Skin epidermis (tissue), 12 donors: ENCODE results near the gene PALM.
A peak's percentile ranks its signal among the peaks of the same experiment; 100 is the strongest.
"Not testable (repeated sequence)": the region's sequence is repeated elsewhere in the genome, so short reads cannot be mapped to it uniquely, and the experiment has no call there.

ENCODE experiments used
- H3K27ac ChIP-seq, 21 experiments: fragments of 200-600 bp; sonication (generic) in 11 of 21; one replicate each; pipeline ENCODE4 v1.5.0; 2020; ENCODE audit warnings: mild to moderate bottlenecking in 3 of 21, inconsistent platforms in 2 of 21, moderate library complexity in 2 of 21
- H3K4me3 ChIP-seq, 7 experiments: fragments of 200-600 bp; sonication (generic) in 2 of 7; one replicate each; pipeline ENCODE4 v1.5.0; 2020; ENCODE audit warnings: inconsistent platforms in 2 of 7, mild to moderate bottlenecking in 2 of 7, moderate library complexity in 1 of 7

Gene PALM, protein sequence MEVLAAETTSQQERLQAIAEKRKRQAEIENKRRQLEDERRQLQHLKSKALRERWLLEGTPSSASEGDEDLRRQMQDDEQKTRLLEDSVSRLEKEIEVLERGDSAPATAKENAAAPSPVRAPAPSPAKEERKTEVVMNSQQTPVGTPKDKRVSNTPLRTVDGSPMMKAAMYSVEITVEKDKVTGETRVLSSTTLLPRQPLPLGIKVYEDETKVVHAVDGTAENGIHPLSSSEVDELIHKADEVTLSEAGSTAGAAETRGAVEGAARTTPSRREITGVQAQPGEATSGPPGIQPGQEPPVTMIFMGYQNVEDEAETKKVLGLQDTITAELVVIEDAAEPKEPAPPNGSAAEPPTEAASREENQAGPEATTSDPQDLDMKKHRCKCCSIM

DNA sequence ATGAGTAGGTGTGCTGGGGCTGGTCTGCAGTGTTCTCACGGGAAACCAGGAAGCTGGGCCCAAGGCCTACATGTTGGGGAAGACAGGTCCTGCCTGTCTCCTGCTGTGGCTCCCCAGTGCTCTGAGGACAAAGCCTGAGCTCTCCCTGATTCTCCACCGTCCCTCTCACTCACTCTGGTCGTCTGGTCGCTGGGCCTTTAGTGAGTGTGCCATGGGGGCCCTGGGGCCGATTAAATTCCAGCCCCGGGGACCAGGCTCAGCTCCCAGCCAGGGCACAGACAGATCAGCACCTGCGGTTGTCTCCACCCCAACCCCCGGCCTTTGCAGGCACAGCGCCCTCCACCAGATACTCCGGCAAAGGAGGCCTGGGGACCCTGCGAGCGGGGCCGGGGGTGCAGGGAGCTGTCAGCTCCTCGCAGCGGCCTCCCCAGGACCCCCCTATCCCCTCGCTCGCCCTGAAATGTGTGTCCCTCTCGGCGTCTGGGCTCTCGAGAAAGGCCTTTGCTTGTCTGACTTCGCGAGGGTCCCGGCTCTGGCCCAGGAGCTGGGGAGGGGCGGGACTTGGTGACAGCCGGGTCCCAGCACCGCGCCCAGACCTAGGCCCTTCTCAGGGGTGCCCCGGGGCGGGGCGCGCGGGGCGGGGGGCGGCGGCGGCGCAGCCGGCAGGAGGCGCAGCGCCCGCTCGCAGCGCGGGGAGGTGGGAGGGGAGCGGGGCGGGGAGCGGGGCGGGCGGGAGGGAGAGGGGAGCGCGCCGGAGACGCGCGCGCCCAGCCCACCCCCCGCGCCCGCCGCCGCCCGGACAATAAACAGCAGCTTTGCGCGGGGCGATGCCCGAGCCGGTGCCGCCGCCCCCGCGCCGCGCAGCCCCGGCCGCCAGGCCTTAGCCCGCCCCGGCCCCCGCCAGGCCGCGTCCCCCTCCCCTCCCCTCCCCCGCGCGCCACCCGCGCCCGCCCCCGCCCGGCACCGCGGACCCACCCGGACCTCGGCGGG lies at the start of gene PALM:
PALM (plus strand) TSS at position 782 of the 990 bp plus-strand sequence. CDS start 212 bp downstream, outside the sequence.
- Histone ChIP-seq H3K4me3 (peak within 1 kb of the TSS; percentile 33 to 65 (median 41)), H3K27ac (peak within 1 kb of the TSS in 15 of 21 experiments; percentile 19 to 89 (median 78))

DNA sequence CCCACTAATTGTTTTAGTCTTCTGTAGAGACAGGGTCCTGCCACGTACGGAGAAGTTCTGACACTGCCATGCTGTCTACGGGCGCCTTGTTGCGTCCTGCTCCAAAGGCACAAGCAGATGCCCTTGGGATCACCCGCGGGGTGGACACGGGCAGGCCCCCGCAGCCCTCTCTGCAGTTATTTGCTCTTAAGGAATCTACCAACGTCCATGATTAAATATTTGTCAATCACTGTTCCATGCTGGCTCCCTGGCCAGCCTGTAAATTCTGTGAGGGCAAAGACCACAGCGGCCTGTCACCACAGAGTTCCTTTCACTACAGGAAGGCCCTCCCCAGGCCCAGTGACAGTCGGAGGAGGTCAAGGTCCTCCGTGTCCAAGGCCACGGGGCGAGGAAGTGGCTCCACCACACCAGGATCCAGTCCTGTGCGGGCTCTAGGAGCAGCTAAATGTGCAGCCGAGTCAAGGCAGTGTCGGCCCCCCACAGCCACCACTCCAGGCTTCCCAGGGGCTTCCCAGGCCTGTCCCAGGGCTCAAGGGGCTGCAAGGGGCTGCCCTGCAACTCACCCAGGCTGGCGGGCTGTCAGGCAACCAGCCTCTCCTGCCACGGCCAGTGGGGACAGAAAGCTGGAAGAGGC lies 47.8 kb upstream of the PALM start:
- peak overlapping the region in 20 of 21 experiments; percentile 90 to 99 (median 96) for H3K27ac ChIP-seq
- H3K4me3 ChIP-seq = peak overlapping the region; percentile 76 to 100 (median 99)

DNA sequence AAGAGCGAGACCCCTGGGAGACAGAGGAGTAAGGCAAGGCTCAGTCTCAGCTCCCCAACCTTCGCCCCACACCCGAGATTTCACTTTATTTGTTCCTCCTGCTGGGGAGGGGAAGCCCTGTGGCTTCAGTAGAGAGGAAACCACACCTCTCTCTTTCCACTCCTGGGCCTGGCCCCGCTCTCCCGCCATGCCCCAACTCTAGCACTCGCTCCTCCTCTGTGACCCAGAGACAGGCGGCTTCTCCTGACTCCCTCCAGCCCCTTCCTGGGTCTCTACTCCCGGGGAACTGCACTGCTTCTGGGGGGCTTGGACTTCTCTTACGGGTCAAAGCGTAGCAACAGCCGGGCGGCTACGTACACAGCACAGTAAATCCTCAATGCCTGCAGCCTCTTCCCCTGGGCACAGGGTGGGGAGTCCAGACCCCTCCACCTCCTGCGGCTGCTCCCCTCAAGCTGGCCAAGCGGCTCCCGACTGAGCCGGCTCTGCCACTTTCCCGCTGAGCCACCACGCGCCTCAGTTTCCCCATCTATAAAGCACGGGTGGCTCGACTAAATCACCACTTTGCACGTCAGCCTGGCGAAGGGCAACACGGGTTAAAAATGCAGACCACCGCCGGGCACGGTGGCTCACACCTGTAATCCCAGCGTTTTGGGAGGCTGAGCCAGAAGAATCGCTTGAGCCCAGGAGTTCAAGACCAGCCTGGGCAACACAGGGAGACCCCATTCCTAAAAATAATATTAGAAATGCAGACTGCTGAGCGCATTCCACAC lies 47.1 kb upstream of the PALM start:
- Histone ChIP-seq H3K4me3 (peak overlapping the region; percentile 76 to 100 (median 99)), H3K27ac (peak overlapping the region; percentile 90 to 99 (median 97))

DNA sequence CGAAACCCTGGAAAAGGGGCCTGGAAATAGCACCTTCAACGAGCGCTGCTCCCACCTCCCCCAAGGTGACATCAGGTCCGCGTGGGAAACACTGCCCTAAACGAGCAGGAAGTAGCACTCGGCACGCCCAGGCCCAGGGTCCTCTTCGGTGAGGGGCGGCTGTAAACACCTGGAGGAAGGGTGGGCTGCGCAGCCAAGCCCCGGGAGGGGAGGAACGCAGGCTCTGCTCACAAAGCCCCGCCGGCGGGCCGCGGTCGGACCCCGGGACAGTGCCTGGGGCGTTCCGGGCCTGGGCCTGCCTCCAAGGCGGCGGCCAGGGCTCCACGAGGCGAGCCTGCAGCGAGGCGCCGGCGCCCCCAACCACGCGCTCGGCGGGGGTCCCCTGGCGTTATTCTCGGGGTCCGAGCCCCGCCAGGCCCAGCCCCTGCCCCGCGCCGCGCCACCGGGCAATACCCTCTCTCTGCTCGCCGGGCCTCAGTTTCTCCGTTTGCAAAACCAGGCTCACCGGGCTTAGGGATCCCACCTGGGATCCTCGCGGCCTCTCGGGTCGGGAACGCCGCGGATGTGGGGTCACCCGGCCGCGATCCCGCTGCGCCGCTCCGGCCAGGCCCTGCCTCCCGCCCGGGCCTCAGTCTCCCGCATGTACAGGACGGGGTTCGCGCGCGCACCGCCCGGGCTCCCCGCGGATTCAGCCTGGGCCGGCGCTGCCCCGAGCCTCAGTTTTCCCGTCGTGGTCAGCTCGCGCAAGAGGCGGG lies 46.4 kb upstream of the PALM start:
- Histone ChIP-seq H3K4me3 (peak overlapping the region; percentile 76 to 100 (median 99)), H3K27ac (peak overlapping the region; percentile 90 to 99 (median 97))

DNA sequence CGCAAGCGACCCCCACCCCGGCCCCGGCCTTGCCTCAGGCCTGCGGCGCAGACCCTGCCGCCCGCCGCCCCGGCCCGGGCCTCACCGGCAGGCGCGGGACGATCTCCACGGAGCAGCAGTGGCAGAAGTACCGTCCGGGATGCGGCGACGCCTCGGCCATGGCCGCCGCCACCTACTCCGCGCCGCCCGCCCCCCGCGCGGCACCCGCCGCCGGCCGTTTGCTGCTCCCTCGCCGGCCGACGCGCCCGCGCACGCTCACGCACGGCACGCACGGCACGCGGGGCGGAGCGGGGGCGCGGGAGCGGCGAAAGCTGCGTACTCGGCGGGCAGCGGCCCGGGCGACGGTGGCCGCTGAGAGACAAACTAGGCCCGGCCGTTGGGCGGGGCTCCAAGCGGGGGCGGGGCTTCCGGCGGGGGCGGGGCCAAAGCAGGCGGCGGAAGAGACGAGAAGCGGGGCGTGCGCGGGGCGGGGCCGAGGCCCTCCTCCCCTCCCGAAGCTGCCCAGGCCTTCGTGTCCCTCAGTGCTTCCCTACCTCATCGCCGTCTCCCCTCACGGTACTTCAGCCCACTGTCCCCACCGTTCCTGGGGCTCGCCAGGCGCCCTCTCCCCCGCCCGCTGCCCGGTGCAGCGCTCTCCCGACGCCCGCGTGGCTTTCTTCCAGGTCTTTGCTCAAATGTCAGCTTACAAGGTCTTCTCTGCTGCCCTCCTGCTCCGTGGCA lies 45.6 kb upstream of the PALM start, which contains the start of gene RNF126:
RNF126 (minus strand) TSS at position 253 of the 720 bp plus-strand sequence; CDS start at position 160, 93 bp downstream.
- Histone ChIP-seq H3K4me3 (peak within 1 kb of the TSS; percentile 76 to 100 (median 99)), H3K27ac (peak within 1 kb of the TSS; percentile 90 to 99 (median 97))

DNA sequence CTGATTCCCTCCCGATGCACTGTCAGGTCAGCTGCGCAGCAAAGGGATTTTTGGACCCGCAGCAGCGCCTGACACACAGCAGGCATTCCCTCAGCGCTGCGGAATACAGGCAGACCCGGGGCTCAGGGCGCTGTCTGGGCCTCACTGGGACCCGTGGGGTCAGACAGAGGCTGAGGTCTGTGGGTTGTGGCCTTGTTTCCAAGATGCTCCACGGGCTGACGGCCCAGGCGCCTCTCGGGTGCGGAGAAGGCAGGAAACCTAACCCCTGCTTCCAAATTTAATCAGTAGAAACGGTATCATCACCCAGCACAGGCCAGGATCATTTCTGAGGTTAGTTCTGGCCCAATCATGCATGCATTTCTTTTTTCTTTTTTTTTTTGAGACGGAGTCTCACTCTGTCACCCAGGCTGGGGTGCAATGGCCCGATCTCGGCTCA lies 45.0 kb upstream of the PALM start:
- H3K27ac ChIP-seq = peak overlapping the region in 20 of 21 experiments; percentile 76 to 99 (median 92)
- H3K4me3 ChIP-seq = peak overlapping the region; percentile 31 to 100 (median 37)

DNA sequence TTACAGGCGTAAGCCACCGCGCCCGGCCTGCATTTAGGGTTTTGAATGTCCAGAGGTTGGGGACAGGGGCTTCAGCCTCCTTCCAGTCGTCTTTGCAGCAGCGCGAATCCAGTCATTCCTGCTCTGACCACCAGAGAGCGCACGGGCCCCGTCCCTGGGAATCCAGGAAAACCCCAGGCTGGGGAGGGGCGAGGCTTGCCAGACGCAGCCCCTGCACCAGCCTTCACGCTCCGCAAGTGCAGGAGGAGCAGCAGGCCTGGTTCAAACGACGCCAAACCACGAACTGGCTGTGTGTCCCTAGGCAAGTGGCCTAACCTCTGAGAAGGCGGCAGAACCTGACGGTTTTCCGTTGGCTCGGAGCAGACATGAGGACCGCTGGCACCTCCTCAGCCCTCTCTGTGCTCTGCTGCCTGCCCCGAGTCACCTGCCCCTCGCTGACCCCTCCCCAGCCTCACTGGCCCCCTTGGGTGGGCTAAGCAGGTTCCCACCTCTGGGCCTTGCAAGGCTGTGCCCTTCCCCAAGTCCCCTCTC lies 43.8 kb upstream of the PALM start:
- H3K27ac ChIP-seq = peak overlapping the region in 3 of 21 experiments; percentile 19 to 62 (median 28)

DNA sequence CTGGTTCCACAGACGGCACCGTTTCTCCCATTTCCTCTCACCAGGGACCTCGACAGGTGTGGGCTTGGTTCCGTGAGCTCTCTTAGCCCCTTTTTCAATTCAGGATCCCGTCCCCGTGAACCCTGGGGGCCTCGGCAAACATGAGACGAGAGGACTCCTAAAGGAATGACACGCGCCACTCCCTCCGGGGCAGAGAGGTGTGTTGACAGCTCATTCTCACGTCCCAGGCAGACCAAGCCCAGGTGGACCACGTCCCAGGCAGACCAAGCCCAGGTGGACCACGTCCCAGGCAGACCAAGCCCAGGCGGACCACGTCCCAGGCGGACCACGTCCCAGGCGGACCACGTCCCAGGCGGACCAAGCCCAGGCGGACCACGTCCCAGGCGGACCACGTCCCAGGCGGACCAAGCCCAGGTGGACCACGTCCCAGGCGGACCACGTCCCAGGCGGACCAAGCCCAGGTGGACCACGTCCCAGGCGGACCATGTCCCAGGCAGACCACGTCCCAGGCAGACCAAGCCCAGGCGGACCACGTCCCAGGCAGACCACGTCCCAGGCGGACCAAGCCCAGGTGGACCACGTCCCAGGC lies 41.7 kb upstream of the PALM start:
- not testable (repeated sequence) for H3K4me3 ChIP-seq

More for the DNA sequence above, 43.8 kb upstream of the PALM start:
- H3K4me3 ChIP-seq = no peak overlapping the region

DNA sequence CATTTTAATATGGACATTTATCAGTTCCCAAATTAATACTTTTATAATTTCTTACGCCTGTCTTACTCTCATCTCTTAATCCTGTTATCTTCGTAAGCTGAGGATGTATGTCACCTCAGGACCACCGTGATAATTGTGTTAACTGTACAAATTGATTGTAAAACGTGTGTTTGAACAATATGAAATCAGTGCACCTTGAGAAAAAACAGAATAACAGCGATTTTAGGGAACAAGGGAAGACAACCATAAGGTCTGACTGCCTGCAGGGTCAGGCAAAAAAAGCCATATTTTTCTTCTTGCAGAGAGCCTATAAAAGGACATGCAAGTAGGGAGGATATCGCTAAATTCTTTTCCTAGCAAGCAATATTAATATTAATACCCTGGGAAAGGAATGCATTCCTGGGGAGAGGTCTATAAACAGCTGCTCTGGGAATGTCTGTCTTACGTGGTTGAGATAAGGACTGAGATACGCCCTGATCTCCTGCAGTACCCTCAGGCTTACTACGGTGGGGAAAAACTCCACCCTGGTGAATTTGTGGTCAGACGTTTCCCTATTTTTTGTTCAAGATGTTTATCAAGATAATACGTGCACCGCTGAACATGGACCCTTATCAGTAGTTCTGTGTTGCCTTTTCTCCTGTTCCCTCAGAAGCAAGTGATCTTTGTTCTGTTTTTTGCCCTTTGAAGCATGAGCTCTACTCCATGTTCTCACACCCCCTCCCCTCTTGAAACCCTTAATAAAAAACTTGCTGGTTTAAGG lies 39.9 kb upstream of the PALM start:
- H3K4me3 ChIP-seq, H3K27ac ChIP-seq: not testable (repeated sequence)

More for the DNA sequence above, 41.7 kb upstream of the PALM start:
- H3K27ac ChIP-seq = peak overlapping the region in 3 of 21 experiments; percentile 6 to 25 (median 16)

DNA sequence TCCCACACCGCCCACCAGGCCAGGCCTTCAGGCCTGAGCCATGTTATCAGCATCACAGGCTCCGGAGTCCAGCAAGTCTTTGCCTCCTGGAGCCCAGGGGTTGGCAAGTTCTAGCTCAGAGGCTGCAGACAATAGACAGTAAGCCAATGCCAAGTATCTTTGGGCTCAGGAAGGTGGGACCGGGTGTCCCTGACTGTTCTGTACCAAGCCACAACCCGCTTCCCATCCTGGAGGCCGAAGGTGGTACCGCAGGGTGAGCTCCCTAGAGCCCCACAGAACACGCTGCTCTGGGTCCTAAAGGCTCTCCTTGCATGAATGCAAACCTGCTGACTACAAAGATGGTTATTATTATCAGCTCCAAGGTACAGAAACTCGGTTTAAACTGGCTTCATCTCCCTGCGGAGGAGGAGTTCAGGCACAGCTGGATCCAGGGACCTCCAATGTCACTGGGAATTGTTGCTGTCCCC lies 38.1 kb upstream of the PALM start:
- H3K27ac ChIP-seq = no peak overlapping the region
- H3K4me3 ChIP-seq = no peak overlapping the region

DNA sequence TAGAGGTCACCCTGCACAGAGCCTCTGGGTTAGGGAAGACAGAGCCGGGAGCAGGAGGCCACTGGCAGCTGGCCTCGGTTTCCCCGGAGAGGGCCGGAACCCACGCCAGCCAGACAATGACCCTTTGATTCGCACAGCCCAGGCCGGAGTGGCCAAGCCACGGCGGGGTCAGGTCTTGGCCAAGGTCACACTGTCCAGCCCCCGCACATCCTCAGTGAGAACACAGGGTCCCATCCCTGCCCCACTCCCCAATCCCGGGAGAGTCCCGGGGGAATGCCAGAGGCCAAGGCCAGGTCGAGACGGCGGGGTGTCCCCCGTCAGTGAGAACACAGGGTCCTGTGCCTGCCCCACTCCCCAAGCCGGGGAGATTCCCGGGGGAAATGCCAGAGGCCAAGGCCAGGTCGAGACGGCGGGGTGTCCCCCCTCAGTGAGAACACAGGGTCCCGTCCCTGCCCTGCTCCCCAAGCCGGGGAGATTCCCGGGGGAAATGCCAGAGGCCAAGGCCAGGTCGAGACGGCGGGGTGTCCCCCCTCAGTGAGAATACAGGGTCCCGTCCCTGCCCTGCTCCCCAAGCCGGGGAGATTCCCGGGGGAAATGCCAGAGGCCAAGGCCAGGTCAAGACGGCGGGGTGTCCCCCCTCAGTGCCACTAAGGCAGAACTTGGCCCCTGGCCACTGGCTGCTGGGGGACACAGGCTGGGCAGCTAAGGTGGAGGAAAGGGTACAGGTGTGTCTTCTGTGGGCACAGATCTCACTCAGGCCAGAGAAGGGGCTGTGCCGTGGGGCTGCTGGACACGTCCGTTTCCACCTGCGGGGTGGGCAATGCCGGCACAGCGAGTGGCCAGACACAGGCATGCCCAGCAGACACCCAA lies 34.2 kb upstream of the PALM start:
- Histone ChIP-seq H3K27ac (peak overlapping the region in 8 of 21 experiments; percentile 18 to 99 (median 54)), H3K4me3 (no peak overlapping the region)

DNA sequence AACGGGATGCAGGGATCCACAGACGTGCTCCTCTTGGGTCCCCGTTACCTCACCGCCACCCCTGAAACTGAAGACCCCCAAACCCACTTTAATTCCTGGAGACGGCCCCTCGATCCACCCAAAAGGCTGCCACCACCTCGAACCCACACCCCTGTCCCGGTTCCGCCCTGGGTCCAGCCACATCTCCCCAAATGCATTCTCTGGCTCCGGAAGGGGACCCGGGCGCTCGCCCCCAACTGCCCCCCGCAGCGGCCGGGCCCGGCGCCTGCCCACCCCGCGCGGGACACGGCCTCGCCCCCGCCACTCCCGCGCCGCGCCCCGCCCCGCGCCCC lies 32.8 kb upstream of the PALM start:
- peak overlapping the region in 9 of 21 experiments; percentile 17 to 99 (median 60) for H3K27ac ChIP-seq
- H3K4me3 ChIP-seq = peak overlapping the region in 4 of 7 experiments; percentile 32 to 43 (median 38)

DNA sequence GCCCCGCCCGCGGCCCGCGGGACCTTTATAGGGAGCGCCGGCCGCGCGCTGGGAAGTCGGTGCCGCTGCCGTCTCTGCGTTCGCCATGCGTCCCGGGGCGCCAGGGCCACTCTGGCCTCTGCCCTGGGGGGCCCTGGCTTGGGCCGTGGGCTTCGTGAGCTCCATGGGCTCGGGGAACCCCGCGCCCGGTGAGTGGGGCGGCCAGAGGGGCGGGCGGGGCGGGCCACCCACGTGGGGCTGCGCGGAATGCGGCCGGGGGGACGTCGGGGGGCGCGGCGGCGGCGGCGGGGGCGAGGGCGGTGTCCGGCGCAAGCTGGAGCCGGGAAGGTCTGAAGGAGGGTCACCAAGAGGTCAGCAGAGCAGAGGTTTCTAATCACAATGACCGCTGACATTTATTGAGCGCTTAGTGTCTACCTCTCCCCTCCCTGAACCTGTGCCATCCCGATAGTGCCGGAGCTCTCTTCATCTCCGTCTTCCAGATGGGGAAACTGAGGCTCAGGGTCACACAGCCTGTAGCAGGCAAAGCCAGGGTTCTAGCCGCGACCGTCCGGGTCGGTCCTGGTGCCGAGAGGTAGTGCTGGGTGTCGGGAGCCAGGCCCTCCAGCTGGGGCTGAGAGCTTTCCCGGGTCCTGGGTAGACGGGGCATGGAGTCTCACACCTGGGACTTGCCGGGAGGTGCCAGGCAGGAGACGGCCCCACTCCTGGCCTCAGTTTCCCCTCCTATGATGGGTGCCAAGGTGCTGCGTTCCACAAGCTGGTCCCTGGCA lies 32.2 kb upstream of the PALM start, which contains the start of gene FSTL3:
FSTL3 (plus strand) TSS at position 54 of the 767 bp plus-strand sequence; CDS start at position 86, 32 bp downstream.
- H3K27ac ChIP-seq = peak within 1 kb of the TSS in 19 of 21 experiments; percentile 34 to 99 (median 71)
- peak within 1 kb of the TSS; percentile 20 to 43 (median 38) for H3K4me3 ChIP-seq

DNA sequence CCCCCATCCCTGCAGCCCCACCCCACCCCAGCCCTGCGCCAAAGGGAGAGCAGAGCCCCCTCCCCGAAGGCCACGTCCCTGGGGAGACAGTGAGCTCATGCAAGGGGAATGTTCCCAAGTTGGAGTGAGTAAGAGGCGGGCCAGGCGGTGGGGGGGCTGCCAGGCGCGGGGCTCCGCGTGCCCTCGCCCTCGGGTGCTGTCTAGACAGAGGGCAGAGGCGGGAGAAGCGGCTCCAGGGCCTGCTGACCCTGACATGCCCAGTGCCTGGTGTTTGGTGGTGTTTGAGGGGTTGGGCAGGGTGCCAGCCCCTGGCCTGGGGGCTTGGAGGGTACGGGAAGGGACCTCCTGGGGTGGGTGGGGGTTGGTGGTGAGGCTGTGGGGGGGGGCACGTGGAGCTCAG lies 31.5 kb upstream of the PALM start:
- H3K27ac ChIP-seq = peak overlapping the region in 19 of 21 experiments; percentile 34 to 99 (median 71)
- H3K4me3 ChIP-seq = peak overlapping the region; percentile 20 to 43 (median 38)
